Activated CD8-positive, alpha-beta memory T cell treated with anti-CD3 and anti-CD28 coated beads for 48 hours (primary cell): ENCODE measurements around the gene KLHL29.

ENCODE experiments used
- DNase-seq, 3 experiments: peaks; one replicate each; pipeline ENCODE4 v3.0.0-alpha.2; 2020; ENCODE audit warnings: low read depth in 2 of 3, low spot score in 2 of 3

Gene KLHL29

DNA sequence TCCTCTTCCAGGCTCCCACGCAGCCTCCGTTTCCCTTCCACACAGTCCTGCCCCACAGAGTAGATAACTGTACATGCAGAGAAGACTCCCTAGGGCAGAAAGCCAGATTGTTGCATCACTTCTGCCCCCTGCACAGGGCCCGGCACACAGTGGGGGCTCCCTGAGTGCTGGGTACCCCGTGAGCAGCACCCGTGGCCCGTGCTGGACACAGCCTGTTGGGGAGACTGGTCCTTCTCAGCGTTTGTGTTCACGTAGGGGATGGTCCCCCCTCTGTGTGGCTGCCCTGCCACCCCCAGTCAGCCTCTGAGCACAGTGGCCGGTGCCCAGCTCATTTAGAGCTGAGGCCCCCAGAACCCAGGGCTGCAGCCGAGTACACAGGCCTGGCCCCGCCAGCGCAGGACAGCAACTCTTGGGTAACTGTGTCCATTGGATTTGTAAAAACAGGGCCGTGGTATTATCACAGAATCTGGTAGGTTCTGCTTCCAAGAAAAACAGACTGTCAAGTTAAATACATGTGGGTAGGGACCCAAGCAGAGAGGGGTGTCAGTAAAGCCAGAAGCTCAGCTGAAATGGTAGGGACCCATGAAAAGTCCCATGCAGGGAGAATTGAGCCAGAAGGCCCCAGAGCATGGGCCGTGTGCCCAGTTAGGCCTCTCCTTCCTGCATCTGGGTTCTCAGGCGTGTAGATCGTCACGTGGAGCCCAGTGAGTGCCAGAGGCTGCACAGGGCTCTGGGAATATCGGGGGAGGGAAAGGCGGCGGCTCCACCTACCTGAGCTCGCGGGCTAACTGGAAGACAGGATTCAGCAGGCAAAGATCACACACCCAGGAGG, 284.6 kb downstream of the KLHL29 start:
- DNase-seq: no peak

DNA sequence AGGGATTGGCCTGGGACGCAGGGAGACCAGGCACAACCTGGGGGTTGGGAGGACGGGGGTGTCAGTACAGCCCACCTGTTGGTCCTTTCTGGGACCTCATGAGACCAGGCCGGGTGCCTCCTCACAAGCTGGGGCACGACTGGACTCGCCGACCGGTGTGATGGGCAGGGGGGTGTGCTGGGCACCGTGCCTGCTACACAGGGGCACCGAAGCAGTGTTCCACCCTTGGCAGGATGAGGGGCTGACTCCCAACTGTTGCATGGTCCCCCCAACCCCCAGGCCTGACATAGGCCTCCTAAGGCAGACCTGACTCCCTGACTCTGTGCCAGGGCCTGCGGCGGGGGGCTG, 285.2 kb downstream of the KLHL29 start:
- no peak for DNase-seq

DNA sequence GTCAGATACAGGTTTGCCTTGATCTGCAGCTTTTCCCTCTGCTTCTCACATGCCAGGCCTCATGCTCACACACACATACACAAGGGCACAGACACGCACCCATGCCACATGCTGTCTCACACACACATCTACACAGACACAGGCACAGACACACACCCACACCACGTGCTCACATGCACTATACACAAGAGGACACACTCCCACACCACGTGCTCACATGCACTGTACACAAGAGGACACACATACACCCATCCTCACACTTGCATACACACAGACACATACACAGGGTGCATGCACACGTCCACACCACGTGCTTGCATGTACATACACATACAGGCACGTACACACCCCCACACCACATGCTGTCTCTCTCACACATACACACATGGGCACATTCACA, 288.1 kb downstream of the KLHL29 start:
- DNase-seq: no peak

DNA sequence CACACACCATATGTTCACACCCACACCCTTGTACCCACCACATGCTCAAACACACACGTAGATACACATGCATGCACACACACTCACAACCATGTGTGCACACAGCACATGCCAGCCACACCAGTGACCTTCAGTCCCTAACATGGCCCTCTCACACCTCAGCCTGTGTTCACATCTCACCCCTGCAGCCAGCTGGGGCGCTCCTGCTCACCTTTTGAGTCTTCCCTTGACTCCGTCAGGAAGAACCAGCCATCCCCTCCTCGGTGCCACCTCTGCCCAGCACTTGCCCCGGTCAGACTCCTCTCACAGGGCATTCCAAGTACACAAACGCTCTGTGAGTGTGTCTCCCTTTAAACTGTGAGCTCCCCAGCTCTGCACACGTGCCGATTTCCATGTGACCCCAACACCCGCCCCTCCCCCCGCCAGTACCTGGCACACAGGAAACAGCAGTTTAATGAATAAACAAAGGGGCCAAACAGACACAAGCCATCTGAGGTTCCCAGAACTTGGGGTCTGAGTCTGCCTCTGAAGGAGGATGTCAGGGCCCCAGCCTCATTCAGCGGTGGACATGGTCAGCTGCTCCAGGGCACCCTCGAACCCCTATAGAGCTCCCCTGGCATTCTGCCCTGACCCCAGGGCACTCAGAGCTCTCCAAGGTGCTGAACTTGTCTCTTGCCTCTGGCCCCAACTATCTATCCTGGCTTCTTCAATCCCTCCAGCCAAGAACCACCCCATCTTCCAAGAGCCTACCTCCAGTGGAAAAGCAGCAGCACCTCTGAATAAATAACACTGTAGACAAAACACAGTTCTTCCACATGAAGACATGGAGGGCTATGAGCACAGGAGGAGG, 289.1 kb downstream of the KLHL29 start:
- no peak for DNase-seq

DNA sequence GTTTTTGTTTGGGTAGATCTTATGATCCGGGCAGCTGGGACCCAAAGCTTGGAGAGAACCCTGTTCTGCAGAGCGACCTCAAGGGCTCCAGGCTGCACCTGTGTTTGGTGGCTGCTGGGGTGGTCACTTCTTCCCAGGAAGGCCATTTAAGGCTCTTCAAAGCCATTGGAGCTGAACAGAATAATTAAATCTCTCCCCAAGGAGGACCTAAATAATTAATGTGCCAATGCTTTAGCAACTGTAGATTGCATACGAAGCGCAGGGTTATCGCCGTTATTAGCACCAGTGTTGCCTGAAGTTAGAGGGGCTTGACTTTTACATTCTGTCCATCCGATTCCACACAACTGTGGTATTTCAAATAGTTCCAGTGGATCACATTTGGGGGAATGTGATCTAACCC, 290.5 kb downstream of the KLHL29 start:
- DNase-seq: no peak

DNA sequence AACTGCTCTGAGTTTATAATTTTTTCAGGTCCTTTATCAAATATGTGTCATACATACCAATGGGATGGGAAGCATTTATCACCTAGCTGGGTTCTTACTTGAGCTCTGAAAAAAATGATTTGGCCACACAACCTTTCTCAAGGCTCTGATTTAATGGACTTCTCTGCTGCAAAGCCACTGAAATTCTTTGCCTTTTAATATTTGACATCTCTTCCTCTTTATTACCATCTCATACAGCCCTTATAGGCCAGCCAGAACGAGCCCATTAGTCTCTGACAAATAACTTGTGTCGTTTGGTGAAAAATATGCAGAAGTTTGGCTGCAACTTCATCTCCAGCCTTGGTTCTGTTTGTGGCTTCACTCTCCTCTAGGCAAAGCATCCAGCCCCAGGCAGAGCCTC, 292.9 kb downstream of the KLHL29 start:
- DNase-seq: no peak

DNA sequence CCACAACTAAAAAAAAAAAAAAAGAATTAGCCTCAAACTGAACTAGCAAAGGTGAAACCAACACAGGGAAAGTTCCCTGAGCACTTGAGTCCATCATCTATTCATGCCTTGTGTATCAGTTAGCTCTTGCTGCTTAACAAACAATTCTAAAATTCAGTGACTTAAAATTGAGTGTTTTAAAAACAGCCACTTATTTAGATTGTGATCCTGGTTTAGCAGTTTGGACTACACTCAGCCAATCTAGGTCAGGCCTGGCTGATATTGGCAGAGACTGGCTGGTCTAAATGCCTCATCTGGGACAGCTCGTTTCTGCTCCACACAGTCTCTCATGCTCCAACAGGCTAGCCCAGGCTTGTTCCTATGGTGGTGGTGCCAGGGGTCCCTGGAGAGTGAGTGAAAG, 294.1 kb downstream of the KLHL29 start:
- DNase-seq: no peak

DNA sequence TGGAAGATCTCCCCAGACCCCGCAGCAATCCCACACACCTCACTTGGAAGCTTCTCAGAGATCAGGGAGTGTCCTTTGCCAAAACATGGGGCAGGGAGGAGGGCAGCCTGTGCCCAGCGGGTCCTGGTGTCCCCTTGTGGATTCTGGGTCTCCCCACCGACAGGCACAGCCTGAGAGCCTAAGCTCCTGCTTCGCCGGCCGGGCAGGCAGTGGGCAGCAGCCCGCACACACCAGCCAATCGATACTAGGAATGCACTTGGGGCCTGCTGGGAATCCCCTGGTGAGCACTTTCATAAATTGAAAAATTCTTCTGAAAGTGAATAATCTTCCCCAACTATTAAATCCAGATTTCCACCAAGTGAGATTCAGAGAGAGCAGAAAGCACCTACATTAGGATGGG, 296.0 kb downstream of the KLHL29 start:
- no peak for DNase-seq

DNA sequence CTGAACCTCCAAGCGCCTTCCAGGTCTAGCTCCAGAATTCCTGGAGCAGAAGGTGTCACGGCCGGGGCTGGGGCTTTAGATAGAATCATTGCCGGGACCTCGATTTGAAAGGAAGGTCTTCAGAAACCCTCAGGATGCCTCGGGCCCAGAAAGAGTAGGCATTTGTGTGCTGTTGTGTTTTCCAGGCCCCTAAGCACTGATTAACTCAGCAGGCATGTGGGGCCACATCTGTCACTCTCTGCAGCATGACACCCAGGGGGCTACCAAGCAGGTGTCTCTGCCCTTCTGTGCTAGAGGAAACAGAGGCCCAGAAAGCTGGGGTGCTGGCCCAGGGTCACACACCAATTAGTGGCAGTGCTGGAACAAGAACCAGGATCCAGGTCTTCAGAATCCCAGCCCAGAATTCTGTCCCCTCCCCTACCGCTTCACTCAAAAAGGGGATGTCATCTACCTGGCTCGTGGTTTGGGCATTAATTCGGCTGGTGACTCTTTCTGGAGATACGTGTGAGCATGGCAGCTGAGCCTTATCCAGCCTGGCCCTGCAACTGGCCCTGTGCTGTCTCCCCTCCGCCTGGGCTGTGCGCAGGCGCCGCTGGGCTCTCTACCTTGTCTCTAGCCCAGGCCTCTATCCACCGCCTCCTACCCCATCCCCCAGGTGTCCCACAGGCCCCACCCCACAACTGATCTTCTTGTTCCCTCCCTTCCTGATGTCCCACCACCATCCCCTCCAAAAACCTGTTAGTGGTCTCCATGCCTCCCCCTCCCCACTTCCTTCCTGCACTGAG, 296.6 kb downstream of the KLHL29 start:
- DNase-seq: no peak

DNA sequence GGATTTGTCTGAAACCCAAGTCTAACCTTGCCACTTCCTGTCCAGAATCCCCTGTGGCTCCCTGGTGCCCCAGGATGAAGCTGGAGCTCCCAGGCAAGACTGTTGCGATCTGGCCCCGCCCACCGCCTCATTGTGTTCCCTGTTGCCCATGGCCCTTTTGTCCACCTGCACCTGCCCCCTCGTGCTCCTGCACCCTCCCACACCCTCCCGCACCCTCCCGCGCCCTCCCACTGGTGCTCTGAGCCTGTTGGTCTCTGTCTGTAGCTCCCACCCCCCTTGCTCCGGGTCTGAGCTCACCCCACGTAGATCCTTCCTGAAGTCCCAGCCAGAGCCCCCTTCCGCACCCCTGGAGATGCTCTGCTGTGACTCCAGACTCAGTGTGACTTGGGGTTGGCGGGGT, 297.5 kb downstream of the KLHL29 start:
- no peak for DNase-seq

DNA sequence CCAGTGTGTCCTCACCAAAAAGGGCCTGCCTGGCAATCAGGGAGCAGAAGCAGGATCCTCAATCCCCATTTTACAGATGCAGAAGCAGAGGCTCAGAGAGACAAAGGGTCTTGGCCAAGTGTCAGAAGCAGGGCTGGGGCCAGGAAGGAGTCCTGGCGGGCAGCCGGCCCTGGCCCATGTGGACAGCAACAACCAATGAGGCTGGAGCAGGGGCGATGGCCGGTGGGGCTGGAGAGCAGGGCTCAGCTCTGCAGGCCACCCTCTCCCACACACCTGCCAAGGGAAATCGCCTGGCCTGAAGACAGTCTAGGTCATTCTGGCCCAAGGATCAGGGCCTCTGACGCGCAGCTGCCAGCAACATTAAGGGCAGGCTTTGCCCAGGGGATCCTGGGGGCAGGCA, 298.0 kb downstream of the KLHL29 start:
- DNase-seq: no peak

DNA sequence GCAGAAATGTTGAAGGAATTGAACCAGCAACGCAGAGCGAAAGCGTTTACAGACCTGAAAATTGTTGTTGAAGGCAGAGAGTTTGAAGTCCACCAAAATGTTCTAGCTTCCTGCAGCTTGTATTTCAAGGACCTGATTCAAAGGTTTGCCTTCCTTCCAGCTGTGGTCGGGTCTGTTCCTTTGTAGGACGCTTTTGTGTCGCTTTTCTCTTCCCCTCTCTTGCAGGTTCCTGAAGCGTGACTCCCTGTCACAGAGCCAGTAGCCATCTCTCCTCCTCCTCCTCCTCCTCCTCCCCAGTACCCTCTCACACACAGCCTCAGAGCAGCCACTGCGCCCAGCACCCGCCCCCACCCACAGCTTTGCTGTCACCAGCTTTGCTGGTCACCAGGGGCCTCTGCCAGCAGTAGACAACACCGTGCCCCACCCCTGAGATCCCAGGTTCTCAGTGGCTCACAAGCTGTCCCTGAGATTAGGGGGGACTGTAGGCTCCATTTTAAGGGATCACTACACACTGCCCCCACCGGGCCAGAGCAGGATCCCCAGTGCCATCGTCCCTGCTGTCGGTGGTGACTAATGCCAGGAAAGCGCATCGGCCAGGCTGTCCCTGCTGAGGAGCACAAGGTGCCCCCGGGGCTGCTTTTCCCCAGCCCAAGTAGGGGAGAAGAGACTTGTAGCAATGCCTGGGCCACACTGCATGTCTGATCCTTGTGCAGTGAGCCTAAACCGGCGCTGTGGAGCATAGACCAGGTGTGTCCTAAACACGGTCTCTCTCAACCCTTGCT, 299.6 kb downstream of the KLHL29 start:
- DNase-seq: no peak

DNA sequence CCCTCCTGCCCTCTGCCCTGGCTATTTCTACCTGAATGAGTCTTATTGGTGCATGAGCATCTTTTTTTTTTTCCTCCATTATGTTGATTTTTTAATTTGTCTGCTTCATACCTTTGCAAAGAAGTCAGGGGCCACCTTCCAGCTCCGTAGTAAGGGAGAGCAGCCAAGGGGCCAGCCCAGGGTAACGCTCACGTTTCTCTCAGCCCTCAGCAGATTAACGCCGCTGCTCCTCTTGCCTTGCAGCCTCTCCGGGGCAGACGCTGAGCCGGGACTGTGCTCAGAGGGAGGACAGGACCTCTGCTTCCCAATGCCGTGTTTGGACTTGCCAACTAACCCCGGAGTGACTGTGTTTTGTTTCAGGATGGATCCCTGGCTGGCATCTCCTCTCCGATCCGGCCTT, 300.2 kb downstream of the KLHL29 start:
- DNase-seq: no peak

DNA sequence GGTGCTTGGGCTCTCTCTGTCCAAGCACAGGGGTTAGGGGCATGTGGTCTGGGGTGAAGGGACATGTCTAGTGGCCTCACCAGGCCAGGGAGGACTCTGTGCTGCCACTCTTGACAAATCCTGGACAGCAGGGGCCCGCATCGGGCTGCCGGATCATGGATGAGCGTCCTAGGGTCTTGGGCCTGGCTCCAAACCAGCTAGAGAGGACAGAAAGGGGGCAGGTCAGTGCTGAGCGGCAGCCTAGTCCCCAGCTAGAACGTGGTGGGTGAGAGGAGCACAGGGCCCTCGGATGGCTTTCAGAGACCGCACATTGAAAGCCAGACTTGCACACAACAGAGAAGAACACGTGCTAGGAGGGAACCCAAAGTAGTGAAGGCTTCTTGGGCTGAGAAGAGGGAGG, 300.7 kb downstream of the KLHL29 start:
- no peak for DNase-seq

DNA sequence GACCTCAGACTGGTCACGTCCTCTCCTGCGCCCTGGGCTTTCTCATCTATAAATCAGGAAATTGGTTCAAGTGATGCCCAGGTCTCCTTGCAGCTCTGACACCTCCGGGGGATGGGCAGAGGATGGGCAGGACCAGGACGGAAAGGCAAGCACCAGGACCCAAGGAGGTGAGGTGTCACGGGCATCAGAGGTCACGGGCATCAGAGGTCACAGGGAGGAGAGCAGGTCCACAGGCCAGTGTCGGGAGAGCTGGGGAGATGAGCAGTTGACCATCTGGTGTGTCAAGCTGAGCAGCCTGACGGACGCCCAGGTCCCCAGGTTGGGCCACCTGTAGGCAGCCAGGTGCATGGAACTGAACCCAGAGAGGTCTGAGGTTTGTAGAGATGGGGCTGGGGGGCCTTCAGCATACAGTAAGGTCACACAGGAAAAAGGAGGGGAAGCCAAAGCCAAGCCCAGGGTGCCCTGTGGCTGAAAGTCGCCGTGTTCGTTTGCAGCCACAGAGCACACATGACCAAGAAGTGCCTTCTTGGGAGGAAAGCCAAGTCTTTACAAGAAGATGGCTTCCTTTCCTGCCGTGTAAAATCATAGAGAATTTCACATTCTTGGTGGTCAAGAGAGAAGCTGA, 301.5 kb downstream of the KLHL29 start:
- DNase-seq: no peak

DNA sequence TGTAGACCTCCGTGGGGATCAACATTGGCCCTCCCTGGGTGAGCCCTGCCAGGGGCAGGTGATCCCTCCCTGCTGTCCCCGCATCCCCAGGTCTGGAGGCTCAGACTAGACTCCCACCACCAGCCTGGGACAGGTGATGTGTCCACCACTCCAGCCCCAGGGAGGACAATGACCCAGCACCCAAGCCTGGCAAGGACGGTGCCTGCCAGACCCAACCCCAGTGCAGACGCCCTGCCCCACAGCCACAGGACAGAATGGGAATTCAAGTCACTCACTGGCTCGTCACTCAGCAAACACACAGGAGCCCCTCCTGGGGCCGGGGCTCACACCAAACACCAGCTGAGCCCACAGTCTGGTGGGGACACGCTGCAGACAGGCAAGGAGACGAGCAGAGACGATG, 302.2 kb downstream of the KLHL29 start:
- DNase-seq: no peak

DNA sequence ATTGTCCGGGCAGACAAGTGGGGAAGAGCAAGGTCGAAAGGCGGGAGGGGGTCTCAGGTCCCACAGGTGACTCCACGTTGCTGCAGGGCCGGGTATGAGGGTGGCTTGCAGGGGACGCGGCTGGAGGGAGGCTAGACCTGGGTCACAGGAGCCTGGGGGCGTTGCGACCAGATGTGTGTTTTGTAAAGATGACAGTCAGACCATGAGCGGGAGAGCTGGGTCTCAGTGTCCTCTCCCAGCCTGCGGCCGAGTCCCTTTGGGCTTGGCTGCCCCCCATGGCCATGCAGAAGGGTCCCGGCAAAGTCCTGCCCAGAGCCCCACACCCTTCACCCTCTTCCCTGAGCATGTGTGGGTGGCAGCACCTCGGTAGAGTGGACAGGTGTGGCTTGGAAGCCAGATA, 302.7 kb downstream of the KLHL29 start:
- DNase-seq: no peak

DNA sequence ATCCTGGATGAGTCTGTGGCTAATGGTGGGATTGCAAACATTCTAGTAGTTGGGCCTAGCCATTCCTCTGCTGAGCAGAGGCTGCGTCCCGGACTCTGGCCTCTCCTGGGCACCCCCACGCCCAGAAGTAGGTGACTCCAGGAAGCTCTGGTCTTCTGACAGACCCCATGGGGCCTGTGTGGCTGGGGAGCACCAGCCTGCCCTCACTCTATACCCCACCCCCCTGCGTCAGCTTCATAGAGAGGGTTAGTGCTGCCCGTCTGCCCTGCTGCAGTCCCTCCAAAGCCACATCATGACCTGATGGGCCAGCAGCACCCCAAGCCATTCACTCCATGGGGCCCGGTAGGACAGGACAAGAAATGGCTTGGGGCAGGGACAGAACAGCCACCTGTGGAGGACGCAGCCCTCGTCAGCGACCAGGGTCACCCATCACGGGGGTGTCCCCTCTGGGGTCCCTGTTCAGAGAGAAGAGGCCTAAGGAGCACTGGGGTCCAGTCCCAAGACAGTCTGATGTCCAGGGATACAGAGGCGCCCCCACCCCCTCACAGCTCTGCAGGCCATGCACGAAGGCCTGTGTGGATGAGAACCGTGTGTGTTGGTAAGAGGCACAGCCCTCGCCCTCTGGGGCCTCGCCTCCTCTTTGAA, 303.6 kb downstream of the KLHL29 start:
- no peak for DNase-seq

DNA sequence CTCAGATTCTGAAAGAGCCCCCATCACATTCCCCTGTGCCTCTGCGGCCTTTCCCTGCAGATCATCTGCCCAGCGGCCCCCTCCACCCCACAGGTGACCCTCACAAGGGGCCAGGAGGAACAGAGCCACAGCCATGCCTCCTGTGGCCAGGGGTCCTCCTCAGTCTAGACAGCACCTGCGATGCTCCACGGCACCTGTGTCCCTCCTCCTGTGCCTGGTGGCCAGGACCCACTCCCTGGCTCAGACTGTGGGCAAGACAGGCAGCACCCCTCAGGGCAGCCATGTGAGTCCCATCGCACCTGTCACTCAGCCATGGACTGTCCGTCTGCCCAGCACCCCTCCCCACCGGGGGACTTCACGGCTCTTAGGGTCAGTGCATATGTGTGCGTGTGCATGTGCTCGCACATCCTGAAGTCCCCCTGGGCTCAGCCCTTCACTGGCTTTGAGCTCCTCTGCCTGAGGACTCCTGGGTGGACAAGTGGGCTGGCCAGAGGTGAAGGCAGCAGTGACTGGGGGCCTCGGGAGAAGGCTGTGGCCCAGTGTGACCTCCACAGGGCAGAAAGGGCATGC, 304.2 kb downstream of the KLHL29 start:
- no peak for DNase-seq

DNA sequence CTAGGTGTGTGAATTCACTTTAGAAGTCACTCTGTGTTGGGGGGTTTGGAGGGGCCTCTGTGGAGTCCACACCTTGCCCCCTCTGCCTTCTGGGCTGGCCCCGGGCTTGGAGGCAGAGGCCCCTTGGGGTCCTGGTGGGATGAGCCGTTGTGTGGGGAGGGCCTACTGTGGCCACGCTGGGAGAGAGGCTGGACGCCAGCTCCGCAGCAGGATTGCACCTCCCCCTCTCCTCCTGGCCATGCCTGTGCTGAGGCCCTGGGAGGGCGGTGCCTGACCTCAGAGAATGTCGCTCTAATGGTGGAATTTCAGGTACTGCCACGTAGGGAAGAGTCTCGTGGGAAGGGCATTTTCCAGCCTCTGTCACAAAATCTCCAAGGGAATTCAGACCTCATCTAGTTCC, 304.9 kb downstream of the KLHL29 start:
- no peak for DNase-seq
